Chondrocyte (in vitro differentiated cells): Measurements from ENCODE around the gene SNX9. TPM values are rescaled to one million over a fixed set of nuclear protein-coding genes. Genes with fewer than 3 reads are reported as not detected.

Experiments used
- DNase-seq: peaks from one replicate; pipeline ENCODE4 v3.0.0; 2021; ENCODE audit warnings: mixed read lengths, low spot score
- H3K27ac Mint-ChIP-seq: one replicate; pipeline ENCODE4 v1.8.0; 2021; ENCODE audit warnings: mild to moderate bottlenecking, moderate library complexity, mixed read lengths; ENCODE audit not compliant: unreplicated experiment
- H3K27me3 Mint-ChIP-seq: 2 replicates; pipeline ENCODE4 v1.8.0; 2021; ENCODE audit warnings: low read depth, mixed read lengths
- H3K36me3 Mint-ChIP-seq: 2 replicates; pipeline ENCODE4 v1.8.0; 2021; ENCODE audit warnings: low read depth, mixed read lengths
- H3K4me1 Mint-ChIP-seq: 2 replicates; pipeline ENCODE4 v1.8.0; 2021; ENCODE audit warnings: low read depth, mild to moderate bottlenecking, mixed read lengths
- H3K4me3 Mint-ChIP-seq: one replicate; pipeline ENCODE4 v1.8.0; 2021; ENCODE audit warnings: mild to moderate bottlenecking, moderate library complexity, mixed read lengths; ENCODE audit not compliant: unreplicated experiment
- H3K9me3 Mint-ChIP-seq: 2 replicates; pipeline ENCODE4 v1.8.0; 2021; ENCODE audit warnings: low read depth, mixed read lengths
- total RNA-seq: library from RNA; stranded (reverse); gene quantifications from 3 replicates; pipeline ENCODE4 v1.2.1, GENCODE V29; 2021
- TF ChIP-seq, protein P1 (sequence below): fragments of 200-600 bp; sonication (generic); IDR thresholded peaks from 2 replicates; pipeline ENCODE4 v1.5.0; 2021; ENCODE audit warnings: antibody characterized with exemption, mild to moderate bottlenecking, moderate library complexity

Gene SNX9
- total RNA-seq, 1 donor from 2014 or later = 43.9 TPM

DNA sequence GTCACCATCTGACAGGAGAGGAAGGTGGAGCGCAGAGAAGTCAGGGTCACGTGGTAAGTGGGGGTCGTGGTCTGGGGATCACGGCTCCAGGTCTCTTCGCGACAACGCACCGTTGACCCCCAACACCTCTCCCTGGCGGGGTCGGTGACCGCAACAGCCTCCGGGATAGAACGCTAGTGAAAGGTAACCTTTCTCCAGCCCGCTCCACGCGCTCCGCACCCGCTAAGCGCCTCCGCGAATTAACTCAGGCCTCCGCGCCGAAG is 158.0 kb downstream of the SNX9 start:
- H3K27me3 Mint-ChIP-seq = no peaks in the 10 kb centered on the region
- DNase-seq = peak; percentile 93
- peak overlapping the region; percentile 59 for H3K4me3 Mint-ChIP-seq
- H3K4me1 Mint-ChIP-seq = peaks cover 40% of the 10 kb centered on the region
- TF ChIP-seq, protein P1, sequence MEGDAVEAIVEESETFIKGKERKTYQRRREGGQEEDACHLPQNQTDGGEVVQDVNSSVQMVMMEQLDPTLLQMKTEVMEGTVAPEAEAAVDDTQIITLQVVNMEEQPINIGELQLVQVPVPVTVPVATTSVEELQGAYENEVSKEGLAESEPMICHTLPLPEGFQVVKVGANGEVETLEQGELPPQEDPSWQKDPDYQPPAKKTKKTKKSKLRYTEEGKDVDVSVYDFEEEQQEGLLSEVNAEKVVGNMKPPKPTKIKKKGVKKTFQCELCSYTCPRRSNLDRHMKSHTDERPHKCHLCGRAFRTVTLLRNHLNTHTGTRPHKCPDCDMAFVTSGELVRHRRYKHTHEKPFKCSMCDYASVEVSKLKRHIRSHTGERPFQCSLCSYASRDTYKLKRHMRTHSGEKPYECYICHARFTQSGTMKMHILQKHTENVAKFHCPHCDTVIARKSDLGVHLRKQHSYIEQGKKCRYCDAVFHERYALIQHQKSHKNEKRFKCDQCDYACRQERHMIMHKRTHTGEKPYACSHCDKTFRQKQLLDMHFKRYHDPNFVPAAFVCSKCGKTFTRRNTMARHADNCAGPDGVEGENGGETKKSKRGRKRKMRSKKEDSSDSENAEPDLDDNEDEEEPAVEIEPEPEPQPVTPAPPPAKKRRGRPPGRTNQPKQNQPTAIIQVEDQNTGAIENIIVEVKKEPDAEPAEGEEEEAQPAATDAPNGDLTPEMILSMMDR = no peak
- H3K9me3 Mint-ChIP-seq = no peaks in the 10 kb centered on the region
- peak overlapping the region; percentile 67 for H3K27ac Mint-ChIP-seq
- no peaks in the 10 kb centered on the region for H3K36me3 Mint-ChIP-seq

DNA sequence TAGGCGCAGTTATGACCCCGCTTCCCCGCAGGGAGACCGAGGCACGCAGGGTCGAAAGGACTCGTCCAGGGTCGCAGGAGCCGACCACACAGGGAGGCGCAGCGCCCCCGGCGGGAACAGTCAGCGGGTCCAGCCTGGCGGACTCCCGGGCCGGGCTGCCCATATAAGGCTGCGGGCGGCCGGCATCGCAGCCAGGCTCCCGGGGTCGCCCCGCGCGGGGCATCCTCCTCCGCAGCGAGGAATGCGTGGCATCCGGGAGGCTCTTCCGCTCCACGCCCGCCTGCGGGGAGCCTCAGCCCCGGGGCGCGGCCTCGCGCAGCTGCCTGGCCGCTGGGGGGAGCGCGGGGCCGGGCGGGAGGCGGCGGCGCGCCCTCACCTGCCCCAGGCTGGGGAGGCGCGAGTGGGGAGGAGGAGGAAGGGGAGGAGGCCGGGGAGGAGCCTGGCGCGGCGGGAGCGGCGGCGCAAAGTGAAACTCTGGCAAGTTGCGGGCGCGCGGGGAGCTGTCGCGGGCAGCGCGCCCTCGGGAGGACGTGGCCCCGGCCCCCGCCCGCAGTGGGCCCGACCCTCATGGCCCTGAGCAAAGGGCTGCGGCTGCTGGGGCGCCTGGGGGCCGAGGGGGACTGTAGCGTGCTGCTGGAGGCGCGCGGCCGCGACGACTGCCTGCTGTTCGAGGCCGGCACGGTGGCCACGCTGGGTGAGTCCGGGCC is 158.5 kb downstream of the SNX9 start, which contains the start of gene SYNJ2:
Gene SYNJ2, plus strand, starts transcription at position 469 of the 707 bp plus-strand sequence. Its CDS starts 99 bp downstream, at position 568.
- Mint-ChIP-seq H3K9me3 (no peaks in the 10 kb centered on the region), H3K27me3 (no peaks in the 10 kb centered on the region)

DNA sequence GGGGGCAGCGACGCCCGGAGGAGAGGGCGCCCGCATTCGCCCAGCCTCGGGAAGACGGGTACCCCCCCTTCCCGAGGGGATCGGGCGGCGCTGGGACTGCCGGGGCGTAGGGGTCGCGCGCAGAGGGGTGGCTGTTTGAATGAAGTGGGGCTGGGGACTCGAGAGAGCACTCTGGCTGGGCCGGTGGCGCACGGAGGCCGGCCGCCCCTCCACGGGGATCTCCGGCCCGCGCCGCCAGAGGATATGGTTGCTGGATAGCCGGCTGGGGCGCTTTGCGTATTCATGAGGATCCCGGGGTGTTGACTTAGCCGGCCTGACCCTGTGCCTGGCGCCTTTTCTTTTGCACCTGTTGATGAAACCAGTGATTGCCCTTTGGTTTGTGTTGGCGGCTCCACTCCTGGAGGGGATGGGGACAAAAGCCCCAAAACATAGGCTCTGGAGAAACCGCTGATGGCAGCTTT is 159.1 kb downstream of the SNX9 start:
- peaks cover 45% of the 10 kb centered on the region for H3K4me1 Mint-ChIP-seq
- H3K27me3 Mint-ChIP-seq = no peaks in the 10 kb centered on the region
- H3K4me3 Mint-ChIP-seq = peak overlapping the region; percentile 87
- TF ChIP-seq, protein P1 = no peak
- no peaks in the 10 kb centered on the region for H3K9me3 Mint-ChIP-seq
- H3K36me3 Mint-ChIP-seq = no peaks in the 10 kb centered on the region
- peak; percentile 84 for DNase-seq
- H3K27ac Mint-ChIP-seq = peak overlapping the region; percentile 58

More for the DNA sequence above, 158.5 kb downstream of the SNX9 start, which contains the start of gene SYNJ2:
- peak; percentile 82 for DNase-seq
- no peaks in the 10 kb centered on the region for H3K36me3 Mint-ChIP-seq
- TF ChIP-seq, protein P1 = peak; percentile 78
- H3K4me1 Mint-ChIP-seq = peaks cover 44% of the 10 kb centered on the region
- peak within 1 kb of the TSS; percentile 87 for H3K4me3 Mint-ChIP-seq
- peak within 1 kb of the TSS; percentile 67 for H3K27ac Mint-ChIP-seq

DNA sequence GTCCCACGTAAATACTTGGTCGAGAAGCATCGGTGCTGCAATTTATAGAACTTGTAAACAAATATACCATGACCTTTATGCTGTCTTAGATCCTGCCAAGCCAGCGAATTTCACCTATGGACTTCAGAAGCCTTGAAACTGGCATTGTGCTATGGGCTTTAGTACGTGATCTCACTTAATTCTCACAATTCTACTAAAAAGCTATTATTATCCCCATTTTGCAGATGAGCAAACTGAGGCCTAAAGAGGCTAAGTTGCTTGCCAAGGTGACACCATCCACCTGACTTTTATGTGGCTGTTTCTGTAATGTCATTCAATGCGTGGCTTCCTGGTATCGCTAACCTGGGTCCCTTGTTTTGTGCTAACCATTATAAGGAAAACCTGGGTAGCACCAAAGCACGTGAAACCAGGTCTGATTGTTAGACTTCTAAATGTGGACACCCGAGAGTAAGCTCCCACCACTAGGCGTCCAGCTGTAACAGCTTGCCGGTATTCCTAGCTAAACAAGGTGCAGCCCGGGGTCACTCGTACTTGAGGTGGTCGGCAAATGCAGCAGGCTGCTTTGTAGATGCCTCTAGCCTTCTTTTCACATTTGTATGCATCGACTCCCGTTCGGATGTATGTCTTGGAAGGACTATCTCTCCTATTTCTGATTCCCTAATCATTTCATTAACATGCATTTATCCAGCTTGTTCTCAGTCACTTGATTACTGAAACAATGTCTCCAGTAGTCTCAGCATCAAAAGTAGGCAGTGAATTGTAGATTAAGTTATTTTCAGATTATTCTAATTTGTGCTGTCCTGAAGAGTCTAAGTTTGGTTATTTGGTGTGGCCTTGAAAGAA is 159.7 kb downstream of the SNX9 start:
- TF ChIP-seq, protein P1 = peak; percentile 77
- peak overlapping the region; percentile 68 for H3K27ac Mint-ChIP-seq
- peaks cover 45% of the 10 kb centered on the region for H3K4me1 Mint-ChIP-seq
- H3K36me3 Mint-ChIP-seq = no peaks in the 10 kb centered on the region
- DNase-seq = peak; percentile 43
- peak overlapping the region; percentile 87 for H3K4me3 Mint-ChIP-seq
- H3K9me3 Mint-ChIP-seq = no peaks in the 10 kb centered on the region
- H3K27me3 Mint-ChIP-seq = no peaks in the 10 kb centered on the region

DNA sequence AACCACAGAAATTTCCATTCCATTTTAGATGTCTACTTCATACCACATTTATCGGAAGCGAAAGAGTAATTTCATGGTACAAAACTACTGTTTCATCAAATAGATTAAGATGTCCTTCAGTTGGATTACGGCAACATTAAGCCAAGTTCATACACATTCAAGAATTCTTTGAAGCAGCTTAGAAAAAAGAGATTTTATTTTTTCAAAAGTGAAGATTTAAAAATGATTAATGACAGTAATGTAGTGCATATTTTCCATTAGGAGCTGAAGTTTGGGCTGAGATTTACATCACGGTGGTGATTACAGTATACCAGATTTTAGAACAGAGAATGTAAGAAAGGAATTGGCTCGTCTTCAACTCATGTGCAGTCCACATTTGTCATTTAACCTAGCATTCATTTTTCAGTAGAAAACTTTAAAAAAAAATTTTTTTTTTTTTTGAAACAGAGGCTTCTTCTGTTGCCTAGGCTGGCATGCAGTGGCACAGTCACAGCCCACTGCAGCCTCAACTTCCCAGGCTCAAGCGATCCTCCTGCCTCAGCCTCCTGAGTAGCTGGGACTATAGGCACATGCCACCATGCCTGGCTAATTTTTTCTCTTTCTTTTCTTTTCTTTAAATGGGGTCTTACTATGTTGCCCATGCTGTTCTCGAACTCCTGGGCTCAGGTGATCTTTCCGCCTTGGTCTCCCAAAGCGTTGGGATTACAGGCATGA is 160.5 kb downstream of the SNX9 start:
- DNase-seq = no peak

More for the DNA sequence above, 160.5 kb downstream of the SNX9 start:
- Mint-ChIP-seq H3K36me3 (no peaks in the 10 kb centered on the region), H3K4me1 (peaks cover 46% of the 10 kb centered on the region), H3K27me3 (no peaks in the 10 kb centered on the region), H3K4me3 (peak overlapping the region; percentile 87), H3K9me3 (no peaks in the 10 kb centered on the region), H3K27ac (peak overlapping the region; percentile 76)
- TF ChIP-seq, protein P1 = no peak
